Prostate gland (tissue), 2 donors: ENCODE results near the gene CLCA1. TPM values are rescaled to one million over a fixed set of nuclear protein-coding genes. Genes with fewer than 3 reads are reported as not detected.

ENCODE experiments used
- DNase-seq: peaks from one replicate; pipeline ENCODE4 v3.0.0-alpha.2; 2019; ENCODE audit warnings: low spot score
- H3K27ac ChIP-seq, 2 donors: fragments of 200-600 bp; sonication (generic); 2 replicates each; pipeline ENCODE4 v1.5.1; 2017 to 2019
- H3K27me3 ChIP-seq: fragments of 200-600 bp; sonication (generic); replicated peaks from 2 replicates; pipeline ENCODE4 v1.5.1; 2019; ENCODE audit not compliant: insufficient read depth
- H3K36me3 ChIP-seq, 2 donors: fragments of 200-600 bp; sonication (generic); 1 replicate in 1 of 2; 2 replicates in 1 of 2; pipeline versions ENCODE4 v1.5.1 to v1.8.1; 2017 to 2019
- H3K4me1 ChIP-seq: fragments of 200-600 bp; sonication (generic); replicated peaks from 2 replicates; pipeline ENCODE4 v1.5.1; 2019
- H3K4me3 ChIP-seq, 2 donors: fragments of 200-600 bp; sonication (generic); 2 replicates each; pipeline ENCODE4 v1.5.1; 2017 to 2019
- H3K9me3 ChIP-seq: fragments of 200-600 bp; sonication (generic); 2 replicates; pipeline ENCODE4 v1.5.1; 2017
- CTCF ChIP-seq, 4 experiments: fragments of 200-600 bp in 2 of 4; fragments of 450-650 bp in 2 of 4; sonication (generic) in 2 of 4; IDR thresholded peaks; 1 replicate in 3 of 4; 2 replicates in 1 of 4; pipeline ENCODE4 v1.5.1; 2016 to 2019; ENCODE audit warnings: antibody characterized with exemption in 4 of 4, mild to moderate bottlenecking in 2 of 4, moderate library complexity in 2 of 4
- POLR2A ChIP-seq: fragments of 450-650 bp; IDR thresholded peaks from one replicate; pipeline ENCODE4 v1.6.1; 2016; ENCODE audit warnings: antibody characterized with exemption, mild to moderate bottlenecking
- POLR2AphosphoS5 ChIP-seq: sonication (generic); formaldehyde crosslinking; IDR thresholded peaks from one replicate; pipeline ENCODE4 v1.6.1; 2017; ENCODE audit warnings: antibody characterized with exemption
- WGBS: methylation state at CpG from one replicate; pipeline ENCODE4 v1.1.5; 2018; 5-methylcytosine and 5-hydroxymethylcytosine counted together
- intact Hi-C: fragments of 100-400 bp; cut with DNase I; formaldehyde crosslinking; loops from one replicate; pipeline ENCODE4 v1.14.2; 2022
- total RNA-seq, 2 donors: library from RNA; depleted of rRNA; stranded (reverse); fragments of >200 nt; gene quantifications; one replicate each; pipeline ENCODE4 v1.1.0, GENCODE V29; 2016

CLCA1 gene
- under 1 TPM in 1 of 2 donors, not detected in 1; 0.34 TPM for total RNA-seq

- no peaks in the 10 kb centered on the region for H3K27me3 ChIP-seq
- no peaks in the 10 kb centered on the region for H3K36me3 ChIP-seq
- no peak for DNase-seq
- H3K4me1 ChIP-seq, result no peaks in the 10 kb centered on the region
- TF ChIP-seq CTCF (IDR thresholded peaks at IDR 0.05) (no peak), POLR2AphosphoS5 (no peak), POLR2A (no peak)
- no peak within 1 kb of the TSS for H3K4me3 ChIP-seq
- H3K27ac ChIP-seq, result no peak within 1 kb of the TSS
- intact Hi-C loops, result no loop called here
- no peaks in the 10 kb centered on the region for H3K9me3 ChIP-seq
- 75% methylated on average over 7 of the region's 7 CpGs for WGBS
Measured at GRCh38 chr1:86468501-86468977, at the start of gene CLCA1. Gene CLCA1, plus strand, starts transcription at chr1:86468927. Its CDS starts 45 bp downstream, at chr1:86468972.

GRCh38 chr1:86419277-86419903 lies 49.3 kb upstream of the CLCA1 start:
- no peaks in the 10 kb centered on the region for H3K27me3 ChIP-seq
- no peak overlapping the region for H3K27ac ChIP-seq
- intact Hi-C loops, result no loop called here
- no peaks in the 10 kb centered on the region for H3K4me1 ChIP-seq
- H3K9me3 ChIP-seq, result no peaks in the 10 kb centered on the region
- no peak overlapping the region for H3K4me3 ChIP-seq
- TF ChIP-seq POLR2A (no peak), CTCF (IDR thresholded peaks at IDR 0.05) (peak in 3 of 4 experiments; percentile 26 to 69 (median 61)), POLR2AphosphoS5 (peak; percentile 27)
- peak; percentile 37 for DNase-seq
- 28% methylated on average over 4 of the region's 4 CpGs for WGBS
- no peaks in the 10 kb centered on the region for H3K36me3 ChIP-seq

GRCh38 chr1:86421601-86422280 lies 47.0 kb upstream of the CLCA1 start:
- H3K4me3 ChIP-seq, result no peak overlapping the region
- TF ChIP-seq CTCF (IDR thresholded peaks at IDR 0.05) (no peak), POLR2AphosphoS5 (no peak), POLR2A (no peak)
- no peak for DNase-seq
- intact Hi-C loops, result no loop called here
- no peaks in the 10 kb centered on the region for H3K9me3 ChIP-seq
- no peaks in the 10 kb centered on the region for H3K36me3 ChIP-seq
- no peak overlapping the region for H3K27ac ChIP-seq
- WGBS, result 65% methylated on average over 7 of the region's 7 CpGs
- no peaks in the 10 kb centered on the region for H3K27me3 ChIP-seq
- no peaks in the 10 kb centered on the region for H3K4me1 ChIP-seq

GRCh38 chr1:86423473-86423872 lies 45.3 kb upstream of the CLCA1 start:
- H3K4me3 ChIP-seq, result no peak overlapping the region
- TF ChIP-seq POLR2A, result no peak
- no peak for TF ChIP-seq POLR2AphosphoS5
- TF ChIP-seq CTCF (IDR thresholded peaks at IDR 0.05), result no peak
- no peaks in the 10 kb centered on the region for H3K27me3 ChIP-seq
- DNase-seq, result no peak
- intact Hi-C loops, result no loop called here
- H3K9me3 ChIP-seq, result no peaks in the 10 kb centered on the region
- no peaks in the 10 kb centered on the region for H3K4me1 ChIP-seq
- no peaks in the 10 kb centered on the region for H3K36me3 ChIP-seq
- no peak overlapping the region for H3K27ac ChIP-seq

GRCh38 chr1:86423873-86424272 lies 44.9 kb upstream of the CLCA1 start, which contains the start of gene CLCA2:
Gene CLCA2, plus strand, starts transcription at chr1:86424171. Its CDS starts 77 bp downstream, at chr1:86424248.
- intact Hi-C loops, result no loop called here

More at GRCh38 chr1:86423873-86424272, 44.9 kb upstream of the CLCA1 start, which contains the start of gene CLCA2:
- no peaks in the 10 kb centered on the region for H3K27me3 ChIP-seq
- DNase-seq, result no peak
- no peaks in the 10 kb centered on the region for H3K9me3 ChIP-seq
- H3K4me3 ChIP-seq, result no peak within 1 kb of the TSS
- no peak for TF ChIP-seq POLR2A
- TF ChIP-seq POLR2AphosphoS5, result no peak
- no peak for TF ChIP-seq CTCF (IDR thresholded peaks at IDR 0.05)
- H3K27ac ChIP-seq, result no peak within 1 kb of the TSS
- H3K4me1 ChIP-seq, result no peaks in the 10 kb centered on the region
- H3K36me3 ChIP-seq, result no peaks in the 10 kb centered on the region
